Nephron (organoid): Measurements from ENCODE around the gene MBNL3.

ENCODE experiments used
- H3K27ac Mint-ChIP-seq, 3 experiments: 2 replicates each; pipeline ENCODE4 v1.8.0; 2020; ENCODE audit warnings: mixed read lengths in 3 of 3, mild to moderate bottlenecking in 2 of 3, moderate library complexity in 1 of 3
- H3K27me3 Mint-ChIP-seq: 2 replicates; pipeline ENCODE4 v1.8.0; 2021; ENCODE audit warnings: low read depth, mild to moderate bottlenecking, moderate library complexity, mixed read lengths
- H3K36me3 Mint-ChIP-seq: 2 replicates; pipeline ENCODE4 v1.8.0; 2020; ENCODE audit warnings: low read depth, mixed read lengths
- H3K4me1 Mint-ChIP-seq: 2 replicates; pipeline ENCODE4 v1.8.0; 2020; ENCODE audit warnings: mixed read lengths
- H3K4me3 Mint-ChIP-seq, 3 experiments: 2 replicates each; pipeline ENCODE4 v1.8.0; 2020; ENCODE audit warnings: mild to moderate bottlenecking in 3 of 3, mixed read lengths in 3 of 3, moderate library complexity in 2 of 3
- H3K9me3 Mint-ChIP-seq: 2 replicates; pipeline ENCODE4 v1.8.0; 2020; ENCODE audit warnings: mixed read lengths
- TF ChIP-seq, protein P1 (sequence below), 3 experiments: fragments of 200-600 bp; sonication (generic); IDR thresholded peaks; one replicate each; pipeline ENCODE4 v1.5.0; 2021; ENCODE audit warnings: antibody characterized with exemption in 3 of 3; ENCODE audit not compliant: unreplicated experiment in 3 of 3

The MBNL3 gene

DNA sequence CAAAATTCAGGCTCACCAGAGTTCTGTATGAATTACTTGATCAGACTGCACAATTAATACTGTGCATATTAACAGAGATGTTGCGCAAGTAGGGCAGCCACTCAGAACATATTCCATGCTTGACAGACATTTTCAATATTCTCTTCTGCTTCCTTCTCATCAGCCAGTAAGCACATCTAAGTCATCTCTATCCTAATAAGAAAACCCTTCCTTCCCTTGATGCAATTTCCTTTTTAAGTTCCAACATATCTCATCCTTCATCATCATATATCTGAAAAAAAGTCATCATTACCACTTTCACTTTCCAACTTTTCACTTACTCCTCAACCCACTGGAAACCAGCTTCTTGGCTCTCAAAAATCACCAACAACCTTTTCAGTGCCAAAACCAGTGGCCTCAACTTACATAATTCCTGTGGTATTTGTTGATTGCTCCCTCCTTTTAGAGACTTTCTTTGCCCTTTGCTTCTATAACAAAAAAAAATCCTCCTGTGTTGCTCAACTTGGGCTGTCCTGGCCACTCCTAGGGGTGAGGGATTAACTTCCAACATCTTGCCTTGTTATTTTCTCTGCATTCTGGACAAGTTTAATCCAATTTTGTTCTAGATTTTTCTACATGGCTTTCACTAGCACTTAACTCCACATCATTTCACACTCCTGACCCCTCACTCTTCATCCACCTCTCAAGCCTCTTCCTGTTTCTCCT lies 14.1 kb downstream of the MBNL3 start:
- Mint-ChIP-seq H3K4me3 (no peak overlapping the region), H3K9me3 (no peaks in the 10 kb centered on the region), H3K36me3 (no peaks in the 10 kb centered on the region), H3K27me3 (no peaks in the 10 kb centered on the region), H3K27ac (no peak overlapping the region), H3K4me1 (peaks cover 17% of the 10 kb centered on the region)
- TF ChIP-seq, protein P1, sequence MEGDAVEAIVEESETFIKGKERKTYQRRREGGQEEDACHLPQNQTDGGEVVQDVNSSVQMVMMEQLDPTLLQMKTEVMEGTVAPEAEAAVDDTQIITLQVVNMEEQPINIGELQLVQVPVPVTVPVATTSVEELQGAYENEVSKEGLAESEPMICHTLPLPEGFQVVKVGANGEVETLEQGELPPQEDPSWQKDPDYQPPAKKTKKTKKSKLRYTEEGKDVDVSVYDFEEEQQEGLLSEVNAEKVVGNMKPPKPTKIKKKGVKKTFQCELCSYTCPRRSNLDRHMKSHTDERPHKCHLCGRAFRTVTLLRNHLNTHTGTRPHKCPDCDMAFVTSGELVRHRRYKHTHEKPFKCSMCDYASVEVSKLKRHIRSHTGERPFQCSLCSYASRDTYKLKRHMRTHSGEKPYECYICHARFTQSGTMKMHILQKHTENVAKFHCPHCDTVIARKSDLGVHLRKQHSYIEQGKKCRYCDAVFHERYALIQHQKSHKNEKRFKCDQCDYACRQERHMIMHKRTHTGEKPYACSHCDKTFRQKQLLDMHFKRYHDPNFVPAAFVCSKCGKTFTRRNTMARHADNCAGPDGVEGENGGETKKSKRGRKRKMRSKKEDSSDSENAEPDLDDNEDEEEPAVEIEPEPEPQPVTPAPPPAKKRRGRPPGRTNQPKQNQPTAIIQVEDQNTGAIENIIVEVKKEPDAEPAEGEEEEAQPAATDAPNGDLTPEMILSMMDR (IDR thresholded peaks at IDR 0.05; ENCODE audit: unreplicated experiment in 3 of 3), result no peak

DNA sequence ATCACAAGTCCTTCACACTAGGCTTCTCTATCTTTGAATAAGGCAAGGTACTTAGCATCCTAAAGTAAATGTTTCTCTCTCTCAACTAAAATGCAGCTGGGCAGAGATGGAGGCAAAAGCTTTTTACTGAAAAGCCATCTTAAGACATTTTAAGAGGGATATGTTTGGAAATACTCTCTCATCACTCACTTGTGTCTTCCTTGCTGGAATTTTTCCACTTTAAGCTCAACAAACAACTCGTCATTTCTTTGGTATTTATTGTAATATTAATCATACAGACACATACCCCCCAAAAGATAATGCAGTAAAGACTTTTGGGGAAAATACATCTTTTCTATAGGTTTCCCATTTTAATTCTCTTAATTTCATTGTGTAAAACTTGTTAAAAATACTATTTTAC lies 16.4 kb downstream of the MBNL3 start:
- Mint-ChIP-seq H3K27me3 (no peaks in the 10 kb centered on the region), H3K4me1 (peaks cover 16% of the 10 kb centered on the region)
- TF ChIP-seq, protein P1 (IDR thresholded peaks at IDR 0.05; ENCODE audit: unreplicated experiment in 3 of 3), result no peak

GRCh38 chrX:132470831-132471230 lies 18.0 kb downstream of the MBNL3 start:
- Mint-ChIP-seq H3K4me1 (peaks cover 23% of the 10 kb centered on the region), H3K27ac (no peak overlapping the region), H3K9me3 (no peaks in the 10 kb centered on the region)

More for the DNA sequence above, 16.4 kb downstream of the MBNL3 start:
- Mint-ChIP-seq H3K36me3 (no peaks in the 10 kb centered on the region), H3K27ac (no peak overlapping the region), H3K4me3 (no peak overlapping the region), H3K9me3 (no peaks in the 10 kb centered on the region)

GRCh38 chrX:132470179-132470578 lies 18.7 kb downstream of the MBNL3 start:
- TF ChIP-seq, protein P1 (IDR thresholded peaks at IDR 0.05; ENCODE audit: unreplicated experiment in 3 of 3), result no peak
- no peak overlapping the region for H3K4me3 Mint-ChIP-seq
- H3K27ac Mint-ChIP-seq, result no peak overlapping the region
- H3K27me3 Mint-ChIP-seq, result no peaks in the 10 kb centered on the region
- H3K4me1 Mint-ChIP-seq, result peaks cover 23% of the 10 kb centered on the region
- no peaks in the 10 kb centered on the region for H3K9me3 Mint-ChIP-seq
- no peaks in the 10 kb centered on the region for H3K36me3 Mint-ChIP-seq

More at GRCh38 chrX:132470831-132471230, 18.0 kb downstream of the MBNL3 start:
- TF ChIP-seq, protein P1 (IDR thresholded peaks at IDR 0.05; ENCODE audit: unreplicated experiment in 3 of 3), result no peak
- Mint-ChIP-seq H3K36me3 (no peaks in the 10 kb centered on the region), H3K27me3 (no peaks in the 10 kb centered on the region), H3K4me3 (no peak overlapping the region)

- no peak overlapping the region for H3K27ac Mint-ChIP-seq
- H3K4me3 Mint-ChIP-seq, result no peak overlapping the region
- TF ChIP-seq, protein P1 (IDR thresholded peaks at IDR 0.05; ENCODE audit: unreplicated experiment in 3 of 3), result no peak
- H3K9me3 Mint-ChIP-seq, result peaks cover 2% of the 10 kb centered on the region
- peaks cover 4% of the 10 kb centered on the region for H3K36me3 Mint-ChIP-seq
- H3K27me3 Mint-ChIP-seq, result no peaks in the 10 kb centered on the region
- H3K4me1 Mint-ChIP-seq, result peaks cover 18% of the 10 kb centered on the region
Measured at GRCh38 chrX:132468454-132468853, 20.4 kb downstream of the MBNL3 start.

GRCh38 chrX:132467989-132468388 lies 20.8 kb downstream of the MBNL3 start:
- H3K27ac Mint-ChIP-seq, result peak overlapping the region in 1 of 3 experiments; percentile 17
- H3K4me1 Mint-ChIP-seq, result peaks cover 18% of the 10 kb centered on the region
- no peak overlapping the region for H3K4me3 Mint-ChIP-seq
- TF ChIP-seq, protein P1 (IDR thresholded peaks at IDR 0.05; ENCODE audit: unreplicated experiment in 3 of 3), result no peak
- H3K36me3 Mint-ChIP-seq, result peaks cover 4% of the 10 kb centered on the region
- H3K27me3 Mint-ChIP-seq, result no peaks in the 10 kb centered on the region
- peaks cover 2% of the 10 kb centered on the region for H3K9me3 Mint-ChIP-seq
